ENCODE results near the gene PNPLA3. TPM values are rescaled to one million over a fixed set of nuclear protein-coding genes. Genes with fewer than 3 reads are reported as not detected.
A peak's percentile ranks its signal among the peaks of the same experiment; 100 is the strongest.

PNPLA3 gene, protein sequence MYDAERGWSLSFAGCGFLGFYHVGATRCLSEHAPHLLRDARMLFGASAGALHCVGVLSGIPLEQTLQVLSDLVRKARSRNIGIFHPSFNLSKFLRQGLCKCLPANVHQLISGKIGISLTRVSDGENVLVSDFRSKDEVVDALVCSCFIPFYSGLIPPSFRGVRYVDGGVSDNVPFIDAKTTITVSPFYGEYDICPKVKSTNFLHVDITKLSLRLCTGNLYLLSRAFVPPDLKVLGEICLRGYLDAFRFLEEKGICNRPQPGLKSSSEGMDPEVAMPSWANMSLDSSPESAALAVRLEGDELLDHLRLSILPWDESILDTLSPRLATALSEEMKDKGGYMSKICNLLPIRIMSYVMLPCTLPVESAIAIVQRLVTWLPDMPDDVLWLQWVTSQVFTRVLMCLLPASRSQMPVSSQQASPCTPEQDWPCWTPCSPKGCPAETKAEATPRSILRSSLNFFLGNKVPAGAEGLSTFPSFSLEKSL
- under 1 TPM in 1 of 2 experiments, not detected in 1; 0.45 TPM for total RNA-seq

- peak within 1 kb of the TSS; percentile 84 for H3K4me3 Mint-ChIP-seq
- H3K36me3 Mint-ChIP-seq: no peaks in the 10 kb centered on the region
- peak; percentile 82 for DNase-seq
- POLR2A ChIA-PET: no interaction called here
- H3K9me3 Mint-ChIP-seq: no peaks in the 10 kb centered on the region
- peak; percentile 82 for ATAC-seq (ENCODE audit: low read depth)
- H3K27ac Mint-ChIP-seq: peak within 1 kb of the TSS; percentile 70
- H3K4me1 Mint-ChIP-seq: peaks cover 3% of the 10 kb centered on the region
- H3K27me3 Mint-ChIP-seq: peaks cover 40% of the 10 kb centered on the region
Measured at GRCh38 chr22:43923631-43924464, at the start of gene PNPLA3. TSS of gene PNPLA3 (plus strand) at chr22:43923805. CDS start at chr22:43923912, 107 bp downstream.

GRCh38 chr22:43876866-43877509 is 46.6 kb upstream of the PNPLA3 start:
- no peak for DNase-seq
- H3K27ac Mint-ChIP-seq: no peak overlapping the region
- H3K36me3 Mint-ChIP-seq: no peaks in the 10 kb centered on the region
- no peaks in the 10 kb centered on the region for H3K9me3 Mint-ChIP-seq
- H3K4me3 Mint-ChIP-seq: no peak overlapping the region
- POLR2A ChIA-PET: no interaction called here
- peaks cover 15% of the 10 kb centered on the region for H3K27me3 Mint-ChIP-seq
- ATAC-seq (ENCODE audit: low read depth): no peak
- no peaks in the 10 kb centered on the region for H3K4me1 Mint-ChIP-seq

DNA sequence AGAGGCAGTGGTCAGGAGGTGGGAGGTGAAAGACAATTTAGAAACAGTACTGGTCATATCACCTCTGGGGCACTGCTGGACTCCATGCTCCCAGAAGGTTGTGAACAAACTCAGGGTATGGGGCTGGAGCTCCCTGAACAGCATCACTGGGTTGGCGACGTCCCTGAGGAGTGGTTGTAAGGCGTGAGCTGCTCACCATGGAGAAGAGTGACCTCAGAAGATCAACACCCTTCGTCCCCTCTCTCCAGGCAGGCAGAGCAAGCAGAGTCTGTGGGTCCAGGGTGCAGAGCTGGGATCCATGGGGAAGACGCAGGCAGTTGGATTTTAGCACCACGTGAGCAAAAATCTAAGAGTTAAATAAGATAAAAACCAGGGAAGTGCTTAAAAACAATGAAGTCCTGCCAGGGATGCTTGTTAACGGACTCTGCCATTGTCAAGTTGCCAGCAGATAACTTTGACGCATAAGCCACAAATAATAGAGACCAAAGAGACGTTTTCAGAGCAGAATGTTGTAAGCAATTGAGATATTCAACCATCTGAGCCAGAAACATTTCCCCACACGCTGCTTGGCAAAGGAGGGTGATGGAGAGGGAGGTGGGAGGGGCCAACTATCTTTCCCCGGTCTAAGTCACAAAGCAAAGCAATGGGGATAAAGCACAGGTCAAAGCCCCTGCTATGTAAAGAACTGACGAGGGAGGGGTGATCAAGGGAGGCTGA is 45.4 kb upstream of the PNPLA3 start:
- DNase-seq: no peak
- H3K9me3 Mint-ChIP-seq: no peaks in the 10 kb centered on the region
- POLR2A ChIA-PET: no interaction called here
- peaks cover 3% of the 10 kb centered on the region for H3K4me1 Mint-ChIP-seq
- peaks cover 9% of the 10 kb centered on the region for H3K27me3 Mint-ChIP-seq
- no peak overlapping the region for H3K27ac Mint-ChIP-seq
- no peak for ATAC-seq (ENCODE audit: low read depth)
- no peak overlapping the region for H3K4me3 Mint-ChIP-seq
- H3K36me3 Mint-ChIP-seq: no peaks in the 10 kb centered on the region

DNA sequence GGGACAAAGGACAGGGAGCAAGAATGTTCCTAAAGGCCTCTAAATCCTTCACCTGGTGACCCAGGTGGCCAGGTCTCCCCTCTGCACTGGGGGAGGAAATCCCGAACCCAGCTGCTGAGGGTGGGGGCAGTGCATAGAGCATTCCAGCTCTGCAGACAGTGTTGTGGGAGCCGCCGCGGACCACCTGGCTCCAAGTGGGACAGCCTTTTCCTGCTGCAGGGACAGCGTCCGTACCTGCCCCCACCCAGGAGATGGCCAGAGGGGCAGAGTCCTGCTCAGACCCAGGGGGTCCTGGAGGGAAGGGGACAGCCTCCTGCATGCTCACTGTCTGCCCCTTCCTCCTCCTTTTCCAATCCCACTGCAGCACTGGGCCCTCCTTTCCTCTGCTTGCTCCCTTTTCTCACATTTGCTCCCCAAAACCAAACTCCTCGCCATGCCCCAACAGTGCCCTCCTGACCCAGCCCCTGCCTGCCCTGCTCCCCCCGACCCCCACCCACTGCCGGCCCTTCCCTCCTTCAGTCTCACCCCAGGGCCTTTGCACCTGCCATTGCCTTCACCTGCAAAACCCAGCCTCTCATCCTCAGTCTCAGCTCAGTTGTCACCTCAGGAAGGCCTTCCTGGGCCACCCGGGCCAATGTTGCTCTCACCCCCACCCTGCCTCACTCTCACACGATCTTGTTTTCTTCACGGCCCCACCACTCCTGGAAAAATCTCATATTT is 44.6 kb upstream of the PNPLA3 start:
- H3K36me3 Mint-ChIP-seq: no peaks in the 10 kb centered on the region
- peaks cover 7% of the 10 kb centered on the region for H3K27me3 Mint-ChIP-seq
- POLR2A ChIA-PET: no interaction called here

DNA sequence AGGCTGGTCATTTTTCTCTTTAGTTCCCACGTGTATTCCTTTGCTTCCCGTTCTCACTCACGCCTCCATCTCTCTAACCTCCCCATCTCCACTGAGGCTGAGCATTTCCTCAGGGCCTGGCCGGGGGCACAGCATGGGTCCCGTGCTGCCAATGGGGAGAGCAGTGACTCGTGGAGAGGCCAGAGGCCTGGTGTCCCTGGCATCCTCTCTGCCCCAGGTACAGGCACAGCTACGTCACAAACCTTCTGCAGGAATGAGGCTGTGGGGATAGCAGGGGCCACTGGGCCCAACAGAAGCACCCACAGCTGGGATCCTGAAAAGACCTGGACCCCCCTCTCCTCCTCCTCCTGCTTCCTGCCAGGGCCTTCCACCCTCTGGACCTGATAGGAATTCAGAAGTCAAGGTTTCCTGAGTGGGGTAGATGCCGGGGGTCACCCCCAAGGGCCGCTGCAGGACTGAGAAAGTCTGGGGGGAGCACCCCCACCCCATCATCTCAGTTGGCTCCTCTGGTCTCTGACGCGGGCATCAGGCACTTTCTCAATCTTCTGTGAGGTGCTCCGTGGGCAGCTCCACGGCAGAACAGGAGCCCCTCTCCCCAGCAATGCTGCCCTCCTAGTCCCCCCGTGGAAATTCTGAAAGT is 43.6 kb upstream of the PNPLA3 start:
- no peak for DNase-seq
- Mint-ChIP-seq H3K36me3 (no peaks in the 10 kb centered on the region), H3K27me3 (peaks cover 7% of the 10 kb centered on the region), H3K4me3 (no peak overlapping the region), H3K9me3 (no peaks in the 10 kb centered on the region), H3K4me1 (peaks cover 3% of the 10 kb centered on the region), H3K27ac (no peak overlapping the region)
- no peak for ATAC-seq (ENCODE audit: low read depth)
- POLR2A ChIA-PET: no interaction called here

More for the DNA sequence above, 44.6 kb upstream of the PNPLA3 start:
- Mint-ChIP-seq H3K4me3 (no peak overlapping the region), H3K27ac (no peak overlapping the region), H3K4me1 (peaks cover 3% of the 10 kb centered on the region), H3K9me3 (no peaks in the 10 kb centered on the region)
- ATAC-seq (ENCODE audit: low read depth): no peak
- DNase-seq: no peak

DNA sequence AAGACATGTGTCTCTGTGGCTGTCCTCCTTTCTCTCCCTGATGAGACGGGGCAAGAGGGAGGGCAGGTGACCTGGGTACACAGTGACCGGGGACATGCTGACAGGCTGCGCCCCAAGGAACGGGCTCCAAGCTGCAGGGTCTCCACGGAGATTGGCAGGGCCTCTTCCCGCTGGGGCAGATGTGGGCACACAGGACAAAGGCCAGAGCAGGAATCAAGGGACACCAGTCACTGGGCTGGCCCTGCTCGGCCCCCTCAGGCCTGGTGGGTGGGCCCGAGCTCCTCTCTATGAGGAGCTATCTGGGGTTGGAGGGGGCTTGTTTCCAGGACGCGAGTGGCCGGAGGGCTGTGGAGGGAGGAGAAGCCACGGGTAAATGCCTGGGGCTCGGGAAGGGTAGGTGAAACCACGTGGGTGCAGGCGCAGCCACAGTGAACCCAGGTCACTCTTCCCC is 43.0 kb upstream of the PNPLA3 start:
- no peak overlapping the region for H3K27ac Mint-ChIP-seq
- no peaks in the 10 kb centered on the region for H3K36me3 Mint-ChIP-seq
- POLR2A ChIA-PET: no interaction called here
- H3K4me1 Mint-ChIP-seq: peaks cover 5% of the 10 kb centered on the region
- H3K9me3 Mint-ChIP-seq: no peaks in the 10 kb centered on the region
- DNase-seq: no peak
- H3K27me3 Mint-ChIP-seq: peaks cover 4% of the 10 kb centered on the region
- no peak for ATAC-seq (ENCODE audit: low read depth)
- H3K4me3 Mint-ChIP-seq: no peak overlapping the region

GRCh38 chr22:43881091-43882061 is 42.2 kb upstream of the PNPLA3 start:
- POLR2A ChIA-PET: no interaction called here
- Mint-ChIP-seq H3K27me3 (no peaks in the 10 kb centered on the region), H3K4me3 (no peak overlapping the region), H3K36me3 (no peaks in the 10 kb centered on the region), H3K9me3 (no peaks in the 10 kb centered on the region), H3K4me1 (peaks cover 5% of the 10 kb centered on the region), H3K27ac (no peak overlapping the region)
- no peak for ATAC-seq (ENCODE audit: low read depth)
- DNase-seq: no peak

DNA sequence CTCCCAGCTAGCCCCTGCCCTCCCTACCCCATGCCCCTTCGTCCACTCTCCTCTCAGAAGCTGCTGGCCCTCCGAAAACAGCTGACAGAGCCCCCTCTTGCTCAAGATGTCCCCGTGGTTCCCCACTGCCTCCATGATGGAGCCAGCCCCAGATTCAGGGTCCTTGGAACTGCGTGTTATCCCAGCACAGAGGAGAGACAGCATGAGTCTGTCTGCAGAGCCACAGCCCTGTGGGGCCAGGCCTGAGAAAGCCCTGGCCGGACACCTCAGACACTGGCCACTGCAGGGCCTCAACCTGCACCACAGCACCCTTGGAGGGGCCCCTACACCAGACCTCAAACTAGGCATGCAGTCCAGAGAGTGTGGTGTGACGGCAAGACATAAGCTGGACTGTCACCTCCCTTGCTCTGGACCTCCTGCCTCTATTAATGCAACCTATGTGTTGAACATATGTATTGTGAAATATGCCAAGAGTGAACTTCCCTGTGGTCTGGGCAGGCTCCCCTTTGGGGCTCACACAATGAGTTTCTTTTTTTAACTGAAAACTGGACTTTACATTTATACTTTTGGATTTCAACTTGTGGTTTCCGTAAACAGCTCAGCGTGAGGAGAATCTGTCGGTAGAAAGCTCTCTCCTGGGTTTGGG is 41.4 kb upstream of the PNPLA3 start:
- peaks cover 4% of the 10 kb centered on the region for H3K27me3 Mint-ChIP-seq
- H3K9me3 Mint-ChIP-seq: no peaks in the 10 kb centered on the region
- H3K4me1 Mint-ChIP-seq: peaks cover 5% of the 10 kb centered on the region
- H3K27ac Mint-ChIP-seq: no peak overlapping the region
- no peak overlapping the region for H3K4me3 Mint-ChIP-seq
- H3K36me3 Mint-ChIP-seq: no peaks in the 10 kb centered on the region
- DNase-seq: no peak
- POLR2A ChIA-PET: interaction anchor here (1.1 kb wide), 1 partner anchor 66 kb away, joined by 3 read pairs; no protein-coding TSS in a partner anchor
- ATAC-seq (ENCODE audit: low read depth): no peak

DNA sequence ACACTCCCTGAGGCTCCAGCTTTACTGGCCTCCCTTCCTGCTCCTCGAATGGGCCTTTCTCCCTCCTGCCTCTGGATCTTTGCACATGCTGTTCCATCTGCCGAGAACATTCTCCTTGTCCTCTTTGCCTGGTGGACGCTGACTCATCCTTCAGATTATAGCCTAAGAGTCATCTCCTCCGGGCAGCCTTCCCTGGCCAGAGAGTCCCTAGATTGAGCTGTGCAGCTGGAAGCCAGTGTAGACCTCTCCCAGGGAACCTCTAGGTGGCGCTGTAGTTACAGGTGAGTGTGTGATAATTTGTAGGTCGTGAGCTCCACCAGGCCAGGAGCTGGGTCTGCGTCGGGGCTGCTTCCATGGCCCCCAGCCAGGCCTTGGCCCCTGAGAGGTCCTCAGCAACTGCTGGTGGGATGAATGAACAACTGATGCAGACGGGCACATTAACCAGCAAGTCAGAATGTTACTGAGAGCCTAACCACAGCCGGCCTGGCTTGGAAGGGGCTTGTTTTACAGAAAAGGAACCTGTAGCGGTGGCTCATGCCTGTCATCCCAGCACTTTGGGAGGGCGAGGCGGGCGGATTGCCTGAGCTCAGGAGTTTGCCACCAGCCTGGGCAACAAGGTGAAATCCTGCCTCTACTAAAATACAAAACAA is 40.5 kb upstream of the PNPLA3 start:
- no peak overlapping the region for H3K4me3 Mint-ChIP-seq

GRCh38 chr22:43883719-43884415 is 39.7 kb upstream of the PNPLA3 start:
- peaks cover 6% of the 10 kb centered on the region for H3K27me3 Mint-ChIP-seq
- DNase-seq (no peak), ATAC-seq (ENCODE audit: low read depth) (no peak)
- H3K9me3 Mint-ChIP-seq: no peaks in the 10 kb centered on the region
- H3K4me1 Mint-ChIP-seq: peaks cover 5% of the 10 kb centered on the region
- H3K36me3 Mint-ChIP-seq: no peaks in the 10 kb centered on the region
- no peak overlapping the region for H3K4me3 Mint-ChIP-seq
- POLR2A ChIA-PET: interaction anchor here (1.1 kb wide), 1 partner anchor 64 kb away, joined by 3 read pairs; no protein-coding TSS in a partner anchor
- no peak overlapping the region for H3K27ac Mint-ChIP-seq

More for the DNA sequence above, 40.5 kb upstream of the PNPLA3 start:
- Mint-ChIP-seq H3K27me3 (peaks cover 5% of the 10 kb centered on the region), H3K36me3 (no peaks in the 10 kb centered on the region), H3K27ac (no peak overlapping the region), H3K9me3 (no peaks in the 10 kb centered on the region), H3K4me1 (peaks cover 5% of the 10 kb centered on the region)
- POLR2A ChIA-PET: interaction anchor here (1.1 kb wide), 1 partner anchor 65 kb away, joined by 3 read pairs; no protein-coding TSS in a partner anchor
- ATAC-seq (ENCODE audit: low read depth): peak; percentile 85
- no peak for DNase-seq
